ENCODE measurements around the gene GPBP1.
A peak's percentile ranks its signal among the peaks of the same experiment; 100 is the strongest.

GPBP1 gene

GRCh38 chr5:57298295-57298984, 124.6 kb downstream of the GPBP1 start:
- TF ChIP-seq TAF1 (IDR thresholded peaks at IDR 0.05; ENCODE audit: low read depth) (no peak), EP300 (IDR thresholded peaks at IDR 0.05; ENCODE audit: borderline replicate concordance) (no peak), RAD21 (IDR thresholded peaks at IDR 0.05; ENCODE audit: low read depth) (peak; percentile 84)

DNA sequence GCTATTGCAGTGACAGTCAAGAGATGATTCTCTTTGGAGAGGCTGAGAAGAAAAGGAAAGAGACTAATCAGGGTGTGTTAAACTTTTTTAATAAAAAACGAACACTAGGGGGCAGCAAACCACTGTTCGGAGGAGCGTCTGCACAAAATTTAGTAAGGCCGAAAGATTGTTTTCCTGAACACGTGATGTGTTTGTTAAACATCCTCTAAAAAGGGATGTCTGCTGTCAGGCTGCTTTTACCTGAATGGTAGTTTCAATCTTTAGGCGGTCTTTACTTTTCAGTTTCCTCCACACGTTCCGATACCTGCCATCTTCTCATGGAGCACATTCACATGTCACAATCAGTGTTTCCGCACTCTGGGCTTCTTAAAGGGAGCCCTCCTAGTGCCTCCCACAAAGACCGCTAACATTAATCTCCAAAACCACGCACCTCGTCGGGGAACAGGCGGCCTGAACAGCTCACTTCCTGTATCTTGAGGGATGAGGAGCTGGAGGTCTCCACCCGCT, 125.2 kb downstream of the GPBP1 start:
- TF ChIP-seq FOXM1 (IDR thresholded peaks at IDR 0.05; ENCODE audit: borderline replicate concordance, low read depth) (no peak), RAD21 (IDR thresholded peaks at IDR 0.05; ENCODE audit: low read depth) (peak; percentile 82)
- TF ChIP-seq, protein P1, sequence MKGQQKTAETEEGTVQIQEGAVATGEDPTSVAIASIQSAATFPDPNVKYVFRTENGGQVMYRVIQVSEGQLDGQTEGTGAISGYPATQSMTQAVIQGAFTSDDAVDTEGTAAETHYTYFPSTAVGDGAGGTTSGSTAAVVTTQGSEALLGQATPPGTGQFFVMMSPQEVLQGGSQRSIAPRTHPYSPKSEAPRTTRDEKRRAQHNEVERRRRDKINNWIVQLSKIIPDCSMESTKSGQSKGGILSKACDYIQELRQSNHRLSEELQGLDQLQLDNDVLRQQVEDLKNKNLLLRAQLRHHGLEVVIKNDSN (IDR thresholded peaks at IDR 0.05): peak; percentile 82

- TF ChIP-seq NFIC (IDR thresholded peaks at IDR 0.05): no peak
- TF ChIP-seq, protein P1 (IDR thresholded peaks at IDR 0.05): no peak
- no peak for TF ChIP-seq TEAD4 (IDR thresholded peaks at IDR 0.05)
- TF ChIP-seq YY1 (IDR thresholded peaks at IDR 0.05; ENCODE audit: low read depth): no peak
- TF ChIP-seq EGR1 (IDR thresholded peaks at IDR 0.05): no peak
- TF ChIP-seq, protein P2, sequence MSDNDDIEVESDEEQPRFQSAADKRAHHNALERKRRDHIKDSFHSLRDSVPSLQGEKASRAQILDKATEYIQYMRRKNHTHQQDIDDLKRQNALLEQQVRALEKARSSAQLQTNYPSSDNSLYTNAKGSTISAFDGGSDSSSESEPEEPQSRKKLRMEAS (IDR thresholded peaks at IDR 0.05): no peak
- TF ChIP-seq, protein P3, sequence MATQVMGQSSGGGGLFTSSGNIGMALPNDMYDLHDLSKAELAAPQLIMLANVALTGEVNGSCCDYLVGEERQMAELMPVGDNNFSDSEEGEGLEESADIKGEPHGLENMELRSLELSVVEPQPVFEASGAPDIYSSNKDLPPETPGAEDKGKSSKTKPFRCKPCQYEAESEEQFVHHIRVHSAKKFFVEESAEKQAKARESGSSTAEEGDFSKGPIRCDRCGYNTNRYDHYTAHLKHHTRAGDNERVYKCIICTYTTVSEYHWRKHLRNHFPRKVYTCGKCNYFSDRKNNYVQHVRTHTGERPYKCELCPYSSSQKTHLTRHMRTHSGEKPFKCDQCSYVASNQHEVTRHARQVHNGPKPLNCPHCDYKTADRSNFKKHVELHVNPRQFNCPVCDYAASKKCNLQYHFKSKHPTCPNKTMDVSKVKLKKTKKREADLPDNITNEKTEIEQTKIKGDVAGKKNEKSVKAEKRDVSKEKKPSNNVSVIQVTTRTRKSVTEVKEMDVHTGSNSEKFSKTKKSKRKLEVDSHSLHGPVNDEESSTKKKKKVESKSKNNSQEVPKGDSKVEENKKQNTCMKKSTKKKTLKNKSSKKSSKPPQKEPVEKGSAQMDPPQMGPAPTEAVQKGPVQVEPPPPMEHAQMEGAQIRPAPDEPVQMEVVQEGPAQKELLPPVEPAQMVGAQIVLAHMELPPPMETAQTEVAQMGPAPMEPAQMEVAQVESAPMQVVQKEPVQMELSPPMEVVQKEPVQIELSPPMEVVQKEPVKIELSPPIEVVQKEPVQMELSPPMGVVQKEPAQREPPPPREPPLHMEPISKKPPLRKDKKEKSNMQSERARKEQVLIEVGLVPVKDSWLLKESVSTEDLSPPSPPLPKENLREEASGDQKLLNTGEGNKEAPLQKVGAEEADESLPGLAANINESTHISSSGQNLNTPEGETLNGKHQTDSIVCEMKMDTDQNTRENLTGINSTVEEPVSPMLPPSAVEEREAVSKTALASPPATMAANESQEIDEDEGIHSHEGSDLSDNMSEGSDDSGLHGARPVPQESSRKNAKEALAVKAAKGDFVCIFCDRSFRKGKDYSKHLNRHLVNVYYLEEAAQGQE (IDR thresholded peaks at IDR 0.05; ENCODE audit: low read depth): no peak
- TF ChIP-seq EP300 (IDR thresholded peaks at IDR 0.05; ENCODE audit: borderline replicate concordance): no peak
These were observed 126.1 kb downstream of the GPBP1 start for GRCh38 chr5:57299986-57300385.

GRCh38 chr5:57302164-57302563, 128.3 kb downstream of the GPBP1 start:
- TF ChIP-seq FOXM1 (IDR thresholded peaks at IDR 0.05; ENCODE audit: borderline replicate concordance, low read depth) (no peak), NFIC (IDR thresholded peaks at IDR 0.05) (peak; percentile 84)

- TF ChIP-seq EGR1 (IDR thresholded peaks at IDR 0.05) (no peak), CEBPB (IDR thresholded peaks at IDR 0.05) (no peak), TAF1 (IDR thresholded peaks at IDR 0.05; ENCODE audit: low read depth) (no peak), ZBTB7A (IDR thresholded peaks at IDR 0.05; ENCODE audit: low read depth) (no peak), EP300 (IDR thresholded peaks at IDR 0.05; ENCODE audit: borderline replicate concordance) (no peak), RAD21 (IDR thresholded peaks at IDR 0.05; ENCODE audit: low read depth) (no peak), FOXM1 (IDR thresholded peaks at IDR 0.05; ENCODE audit: borderline replicate concordance, low read depth) (no peak)
- TF ChIP-seq, protein P3 (IDR thresholded peaks at IDR 0.05; ENCODE audit: low read depth): no peak
- TF ChIP-seq, protein P2 (IDR thresholded peaks at IDR 0.05): no peak
These were observed 128.8 kb downstream of the GPBP1 start for GRCh38 chr5:57302643-57303042.

DNA sequence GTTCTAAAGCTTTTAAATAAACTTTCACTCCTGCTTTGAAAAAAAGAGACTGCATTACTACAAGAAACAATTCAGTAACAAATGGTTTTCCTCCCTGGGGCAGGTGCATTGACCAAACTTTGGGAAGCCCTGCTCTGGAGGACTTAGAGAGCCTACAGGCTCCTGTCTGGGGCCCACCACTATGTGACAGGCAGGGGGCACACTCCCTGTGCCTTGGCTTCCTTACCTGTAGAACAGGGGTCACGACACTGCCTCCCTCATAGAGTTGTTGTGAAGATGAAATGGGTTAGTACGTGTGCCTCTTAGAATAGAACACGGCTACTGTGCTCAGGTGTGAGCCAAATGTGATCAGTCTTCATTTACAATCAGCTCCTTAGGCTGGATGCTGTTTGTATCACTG, 130.1 kb downstream of the GPBP1 start:
- TF ChIP-seq, protein P1 (IDR thresholded peaks at IDR 0.05): no peak
- TF ChIP-seq, protein P3 (IDR thresholded peaks at IDR 0.05; ENCODE audit: low read depth): no peak
- TF ChIP-seq RAD21 (IDR thresholded peaks at IDR 0.05; ENCODE audit: low read depth) (0 out of 2 replicates have a peak, but pooled peaks have one; percentile 3), NFIC (IDR thresholded peaks at IDR 0.05) (no peak), FOXM1 (IDR thresholded peaks at IDR 0.05; ENCODE audit: borderline replicate concordance, low read depth) (no peak), TCF12 (IDR thresholded peaks at IDR 0.05; ENCODE audit: low read depth) (no peak), EGR1 (IDR thresholded peaks at IDR 0.05) (no peak), TEAD4 (IDR thresholded peaks at IDR 0.05) (no peak), ZBTB7A (IDR thresholded peaks at IDR 0.05; ENCODE audit: low read depth) (no peak)

All from Ishikawa (cell line).